Measurements from ENCODE around the gene SLC40A1. TPM values are rescaled to one million over a fixed set of nuclear protein-coding genes. Genes with fewer than 3 reads are reported as not detected.

SLC40A1 gene
- total RNA-seq, 1 donor: 19.4 TPM

GRCh38 chr2:189552334-189552990 lies 28.1 kb downstream of the SLC40A1 start:
- no peak overlapping the region for H3K4me3 ChIP-seq (ENCODE audit: low read depth, low read length)
- no peak for TF ChIP-seq CTCF (IDR thresholded peaks at IDR 0.05; ENCODE audit: insufficient read depth, low read depth, low read length)
- DNase-seq (ENCODE audit: low read depth): peak; percentile 43

GRCh38 chr2:189551808-189552207 lies 28.8 kb downstream of the SLC40A1 start:
- no peak overlapping the region for H3K4me3 ChIP-seq (ENCODE audit: low read depth, low read length)
- no peak for DNase-seq (ENCODE audit: low read depth)
- no peak for TF ChIP-seq CTCF (IDR thresholded peaks at IDR 0.05; ENCODE audit: insufficient read depth, low read depth, low read length)

- no peak overlapping the region for H3K4me3 ChIP-seq (ENCODE audit: low read depth, low read length)
- peak; percentile 67 for DNase-seq (ENCODE audit: low read depth)
- no peak for TF ChIP-seq CTCF (IDR thresholded peaks at IDR 0.05; ENCODE audit: insufficient read depth, low read depth, low read length)
Measured at GRCh38 chr2:189549449-189549832, 31.1 kb downstream of the SLC40A1 start.

GRCh38 chr2:189548666-189549448 lies 31.7 kb downstream of the SLC40A1 start:
- no peak overlapping the region for H3K4me3 ChIP-seq (ENCODE audit: low read depth, low read length)
- DNase-seq (ENCODE audit: low read depth): peak; percentile 40
- TF ChIP-seq CTCF (IDR thresholded peaks at IDR 0.05; ENCODE audit: insufficient read depth, low read depth, low read length): no peak

GRCh38 chr2:189545418-189545817 lies 35.2 kb downstream of the SLC40A1 start:
- DNase-seq (ENCODE audit: low read depth): no peak
- no peak overlapping the region for H3K4me3 ChIP-seq (ENCODE audit: low read depth, low read length)
- no peak for TF ChIP-seq CTCF (IDR thresholded peaks at IDR 0.05; ENCODE audit: insufficient read depth, low read depth, low read length)

GRCh38 chr2:189544318-189545042 lies 36.1 kb downstream of the SLC40A1 start:
- TF ChIP-seq CTCF (IDR thresholded peaks at IDR 0.05; ENCODE audit: insufficient read depth, low read depth, low read length): no peak

More at GRCh38 chr2:189544318-189545042, 36.1 kb downstream of the SLC40A1 start:
- DNase-seq (ENCODE audit: low read depth): no peak
- H3K4me3 ChIP-seq (ENCODE audit: low read depth, low read length): no peak overlapping the region
